ENCODE results near the gene SGPP2.

Gene SGPP2

DNA sequence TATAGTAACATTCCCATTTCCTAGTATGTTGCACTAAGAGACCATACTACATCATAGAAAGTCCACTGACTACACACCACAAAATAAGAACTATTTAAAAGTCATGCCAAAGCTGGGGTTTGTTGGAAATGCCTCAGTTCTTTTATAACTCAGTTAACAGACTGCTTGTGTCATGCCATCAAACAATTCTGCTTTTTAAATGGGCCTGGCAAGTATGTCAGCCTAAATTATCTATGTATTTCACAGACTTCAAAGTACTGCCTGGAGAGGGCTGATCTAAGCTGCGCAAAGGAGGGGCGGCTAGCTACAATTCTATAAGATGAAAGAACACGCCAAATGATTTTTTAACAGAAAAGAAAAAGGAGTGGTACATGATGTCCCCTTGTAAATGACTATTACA, 182.0 kb downstream of the SGPP2 start:
- DNase-seq (ENCODE audit: insufficient read length, low spot score) (no peak), FAIRE-seq (no peak)
- TF ChIP-seq PAX5 (IDR thresholded peaks at IDR 0.05; ENCODE audit: insufficient read depth, low read length, severe bottlenecking) (no peak), SPI1 (IDR thresholded peaks at IDR 0.05; ENCODE audit: low read depth, low read length) (no peak), POLR2A (IDR thresholded peaks at IDR 0.05; ENCODE audit: low read depth, low read length) (no peak), POU2F2 (IDR thresholded peaks at IDR 0.05; ENCODE audit: low read depth, low read length) (no peak), TAF1 (IDR thresholded peaks at IDR 0.05; ENCODE audit: low read depth, low read length) (no peak), POLR2AphosphoS5 (IDR thresholded peaks at IDR 0.05; ENCODE audit: low read depth, low read length) (no peak)

DNA sequence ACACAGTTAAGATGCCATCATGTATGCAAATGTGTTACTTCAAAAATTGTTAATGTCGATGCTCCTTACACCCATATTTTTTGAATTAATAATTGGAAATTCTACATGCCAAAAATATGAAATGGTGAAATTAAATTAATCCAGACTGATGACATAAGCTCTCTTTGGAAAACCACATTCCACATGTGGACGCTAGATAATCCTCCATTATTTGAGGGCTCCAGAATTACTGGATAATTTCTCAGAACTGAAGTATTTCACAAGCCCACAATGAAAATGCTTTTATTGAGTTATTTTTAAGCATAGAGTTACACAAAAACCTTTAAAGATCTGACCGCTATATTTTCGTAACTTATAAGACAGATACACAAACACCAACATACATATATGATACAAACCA, 183.7 kb downstream of the SGPP2 start:
- FAIRE-seq (no peak), DNase-seq (ENCODE audit: insufficient read length, low spot score) (no peak)
- TF ChIP-seq TAF1 (IDR thresholded peaks at IDR 0.05; ENCODE audit: low read depth, low read length) (no peak), POLR2AphosphoS5 (IDR thresholded peaks at IDR 0.05; ENCODE audit: low read depth, low read length) (no peak), POLR2A (IDR thresholded peaks at IDR 0.05; ENCODE audit: low read depth, low read length) (no peak), PAX5 (IDR thresholded peaks at IDR 0.05; ENCODE audit: insufficient read depth, low read length, severe bottlenecking) (no peak), SPI1 (IDR thresholded peaks at IDR 0.05; ENCODE audit: low read depth, low read length) (no peak), POU2F2 (IDR thresholded peaks at IDR 0.05; ENCODE audit: low read depth, low read length) (no peak)

DNA sequence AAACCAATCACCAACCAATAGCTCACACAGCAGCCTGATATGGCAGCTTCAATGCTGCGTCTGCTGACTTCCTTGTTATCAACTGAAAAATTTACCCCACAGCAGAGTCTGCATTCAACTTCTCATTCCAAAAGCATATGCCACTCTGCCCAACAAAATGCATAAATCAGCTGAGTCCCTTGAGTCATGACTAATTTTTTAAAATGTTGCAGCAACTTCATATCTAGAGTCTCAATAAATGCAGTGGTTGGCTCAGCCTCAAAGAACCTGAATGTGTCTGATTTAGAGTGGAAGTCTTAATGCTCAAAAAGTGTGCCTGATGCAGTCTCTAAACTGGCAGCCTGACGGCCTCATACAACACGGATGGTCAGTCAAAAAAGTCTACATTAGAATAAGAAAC, 185.0 kb downstream of the SGPP2 start:
- DNase-seq (ENCODE audit: insufficient read length, low spot score) (no peak), FAIRE-seq (no peak)
- no peak for TF ChIP-seq PAX5 (IDR thresholded peaks at IDR 0.05; ENCODE audit: insufficient read depth, low read length, severe bottlenecking)
- TF ChIP-seq POLR2A (IDR thresholded peaks at IDR 0.05; ENCODE audit: low read depth, low read length), result no peak
- TF ChIP-seq POU2F2 (IDR thresholded peaks at IDR 0.05; ENCODE audit: low read depth, low read length), result no peak
- no peak for TF ChIP-seq TAF1 (IDR thresholded peaks at IDR 0.05; ENCODE audit: low read depth, low read length)
- TF ChIP-seq SPI1 (IDR thresholded peaks at IDR 0.05; ENCODE audit: low read depth, low read length), result no peak
- TF ChIP-seq POLR2AphosphoS5 (IDR thresholded peaks at IDR 0.05; ENCODE audit: low read depth, low read length), result no peak

All from GM12891 (cell line).